ENCODE results near the gene LDLRAP1.

GRCh38 chr1:25546193-25546592 is 2.8 kb downstream of the LDLRAP1 start:
- TF ChIP-seq CTCF (IDR thresholded peaks at IDR 0.05; ENCODE audit: low read depth, low read length, poor library complexity, severe bottlenecking) (no peak), EZH2phosphoT487 (IDR thresholded peaks at IDR 0.05; ENCODE audit: borderline replicate concordance, low read length) (no peak)

Data from DOHH2 (cell line).